Measurements from ENCODE around the gene ITGB1BP1.

Gene ITGB1BP1

GRCh38 chr2:9355716-9356115, 67.6 kb downstream of the ITGB1BP1 start:
- TF ChIP-seq YY1 (IDR thresholded peaks at IDR 0.05; ENCODE audit: low read depth) (no peak), CREB1 (IDR thresholded peaks at IDR 0.05; ENCODE audit: low read depth) (no peak), ZBTB7A (IDR thresholded peaks at IDR 0.05; ENCODE audit: low read depth) (no peak), MAX (IDR thresholded peaks at IDR 0.05) (no peak), TEAD4 (IDR thresholded peaks at IDR 0.05) (no peak), EGR1 (IDR thresholded peaks at IDR 0.05) (no peak), USF1 (IDR thresholded peaks at IDR 0.05) (no peak), EP300 (IDR thresholded peaks at IDR 0.05; ENCODE audit: borderline replicate concordance) (no peak), TAF1 (IDR thresholded peaks at IDR 0.05; ENCODE audit: low read depth) (no peak), CEBPB (IDR thresholded peaks at IDR 0.05) (no peak), REST (IDR thresholded peaks at IDR 0.05; ENCODE audit: low read depth) (no peak), NFIC (IDR thresholded peaks at IDR 0.05) (no peak), TCF12 (IDR thresholded peaks at IDR 0.05; ENCODE audit: low read depth) (no peak), FOXM1 (IDR thresholded peaks at IDR 0.05; ENCODE audit: borderline replicate concordance, low read depth) (no peak)

GRCh38 chr2:9355270-9355669, 68.1 kb downstream of the ITGB1BP1 start:
- TF ChIP-seq CEBPB (IDR thresholded peaks at IDR 0.05) (no peak), REST (IDR thresholded peaks at IDR 0.05; ENCODE audit: low read depth) (no peak), FOXM1 (IDR thresholded peaks at IDR 0.05; ENCODE audit: borderline replicate concordance, low read depth) (no peak), TAF1 (IDR thresholded peaks at IDR 0.05; ENCODE audit: low read depth) (no peak), EP300 (IDR thresholded peaks at IDR 0.05; ENCODE audit: borderline replicate concordance) (no peak), TEAD4 (IDR thresholded peaks at IDR 0.05) (no peak), CREB1 (IDR thresholded peaks at IDR 0.05; ENCODE audit: low read depth) (no peak), YY1 (IDR thresholded peaks at IDR 0.05; ENCODE audit: low read depth) (no peak), MAX (IDR thresholded peaks at IDR 0.05) (no peak)

- TF ChIP-seq REST (IDR thresholded peaks at IDR 0.05; ENCODE audit: low read depth) = no peak
- TF ChIP-seq CREB1 (IDR thresholded peaks at IDR 0.05; ENCODE audit: low read depth) = no peak
- TF ChIP-seq TCF12 (IDR thresholded peaks at IDR 0.05; ENCODE audit: low read depth) = no peak
- no peak for TF ChIP-seq ZBTB7A (IDR thresholded peaks at IDR 0.05; ENCODE audit: low read depth)
These were observed 69.0 kb downstream of the ITGB1BP1 start for GRCh38 chr2:9354318-9354717.
